NCI-H82 treated with DMSO at 0.1 percent for 48 hours (cell line): Measurements from ENCODE around the gene RAB22A.
"Not testable (repeated sequence)": the region's sequence is repeated elsewhere in the genome, so short reads cannot be mapped to it uniquely, and the experiment has no call there.

Experiments
- DNase-seq: peaks from one replicate; lab custom pipeline; 2025; ENCODE audit not compliant: unreplicated experiment; lab: John Stamatoyannopoulos, UW

Gene RAB22A

GRCh38 chr20:58407966-58408557 lies 98.5 kb downstream of the RAB22A start:
- no peak for DNase-seq

- no peak for DNase-seq
Observed at GRCh38 chr20:58408603-58409246, 99.2 kb downstream of the RAB22A start.

- DNase-seq, result not testable (repeated sequence)
Observed at GRCh38 chr20:58414216-58414615, 104.7 kb downstream of the RAB22A start.

- DNase-seq, result not testable (repeated sequence)
Observed at GRCh38 chr20:58414786-58415185, 105.3 kb downstream of the RAB22A start.

GRCh38 chr20:58416057-58416456 lies 106.5 kb downstream of the RAB22A start:
- no peak for DNase-seq

- DNase-seq, result no peak
Observed at GRCh38 chr20:58416835-58417234, 107.3 kb downstream of the RAB22A start.
